A673 (cell line): ENCODE data around the gene ETV6. TPM values are rescaled to one million over a fixed set of nuclear protein-coding genes. Genes with fewer than 3 reads are reported as not detected.

Experiments
- BruUV-seq: library from RNA; stranded (reverse); fragments of 400-500 nt; replicated peaks from 2 replicates; lab custom pipeline; 2021; lab: Mats Ljungman, UMichigan
- CTCF ChIA-PET: fragments of 300-600 bp; sonication (Branson Sonifier 250); formaldehyde crosslinking; loops from one replicate; lab custom pipeline; 2022; ENCODE audit warnings: antibody characterized with exemption; lab: Charles Lee
- POLR2A ChIA-PET: fragments of 300-600 bp; sonication (Branson Sonifier 250); formaldehyde crosslinking; loops from one replicate; lab custom pipeline; 2022; ENCODE audit warnings: antibody characterized with exemption; ENCODE audit not compliant: low non-redundant PET; lab: Charles Lee
- DNase-seq: peaks from one replicate; pipeline ENCODE4 v3.0.0-alpha.2; 2015; ENCODE audit warnings: low spot score
- H3K27ac ChIP-seq: fragments of 200-600 bp; sonication (generic); 2 replicates; pipeline ENCODE4 v1.5.1; 2016; ENCODE audit warnings: mixed run types, low read depth, mild to moderate bottlenecking, mixed read lengths, antibody characterized with exemption, low read length; ENCODE audit not compliant: poor library complexity, severe bottlenecking
- H3K27me3 ChIP-seq: fragments of 200-600 bp; sonication (generic); replicated peaks from 2 replicates; pipeline ENCODE4 v1.6.1; 2017; ENCODE audit warnings: mixed run types, low read depth, mild to moderate bottlenecking, mixed read lengths, antibody characterized with exemption, low read length; ENCODE audit not compliant: insufficient read depth, poor library complexity
- H3K36me3 ChIP-seq: fragments of 200-600 bp; sonication (generic); 2 replicates; pipeline ENCODE4 v1.6.1; 2016; ENCODE audit warnings: mixed run types, mild to moderate bottlenecking, mixed read lengths, antibody characterized with exemption, low read length; ENCODE audit not compliant: insufficient read depth, poor library complexity, severe bottlenecking
- H3K4me1 ChIP-seq: fragments of 200-600 bp; sonication (generic); 2 replicates; pipeline ENCODE4 v1.6.1; 2017; ENCODE audit warnings: mixed run types, mild to moderate bottlenecking, mixed read lengths, antibody characterized with exemption, low read length; ENCODE audit not compliant: insufficient read depth, poor library complexity, severe bottlenecking
- H3K4me3 ChIP-seq: fragments of 200-600 bp; sonication (generic); 2 replicates; pipeline ENCODE4 v1.5.1; 2016; ENCODE audit warnings: low read depth, mixed run types, mild to moderate bottlenecking, mixed read lengths, low read length; ENCODE audit not compliant: poor library complexity, severe bottlenecking
- H3K9me3 ChIP-seq: fragments of 200-600 bp; sonication (generic); 2 replicates; pipeline ENCODE4 v1.6.1; 2016; ENCODE audit warnings: mixed run types, low read depth, mild to moderate bottlenecking, mixed read lengths, antibody characterized with exemption, low read length; ENCODE audit not compliant: poor library complexity, severe bottlenecking
- EZH2 ChIP-seq: fragments of 200-600 bp; sonication (generic); IDR thresholded peaks from 2 replicates; pipeline ENCODE4 v1.6.1; 2017; ENCODE audit warnings: borderline replicate concordance, low read depth, mild to moderate bottlenecking, mixed read lengths, antibody characterized with exemption, low read length; ENCODE audit not compliant: poor library complexity, severe bottlenecking
- intact Hi-C: fragments of 100-400 bp; cut with micrococcal nuclease; formaldehyde crosslinking; loops from one replicate; pipeline ENCODE4 v1.10.0; 2022; ENCODE audit not compliant: unreplicated experiment
- total RNA-seq: library from RNA; stranded (reverse); gene quantifications from 2 replicates; pipeline ENCODE4 v1.2.3, GENCODE V29; 2021
- TF ChIP-seq, protein P1 (sequence below): fragments of 300-800, 200-600 bp; sonication (generic); conservative IDR thresholded peaks from 2 replicates; pipeline ENCODE4 v1.5.1; 2017; ENCODE audit warnings: low read depth, mild to moderate bottlenecking, antibody characterized with exemption, low read length, moderate library complexity, mixed read lengths

Gene ETV6
- total RNA-seq, 1 experiment from 2014 or later, result 32.4 TPM

DNA sequence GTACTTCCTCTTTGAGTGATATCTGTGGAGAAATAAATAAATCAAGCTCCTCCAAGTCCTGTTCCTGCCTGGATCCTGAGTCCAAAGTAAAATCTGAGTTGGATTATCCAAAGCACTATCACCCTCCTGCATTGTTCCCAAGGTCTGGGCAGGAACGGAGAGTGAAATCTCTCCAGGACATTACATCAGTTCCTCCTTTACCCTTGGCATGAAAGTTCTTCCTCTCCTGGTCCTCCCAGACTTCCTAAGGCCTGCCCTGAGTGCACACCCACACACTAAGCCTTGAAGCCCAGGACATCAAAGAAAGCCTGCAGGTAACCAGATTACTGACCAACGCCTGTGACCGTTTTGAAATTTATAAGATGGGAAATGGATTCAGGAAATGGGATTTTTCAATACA, 214.5 kb downstream of the ETV6 start:
- ChIA-PET CTCF (no interaction called here), POLR2A (interaction anchor here (0.6 kb wide), 1 partner anchor 12 kb away, joined by 3 read pairs; no protein-coding TSS in a partner anchor)
- no TSS peak for BruUV-seq
- H3K27ac ChIP-seq, result peak overlapping the region; percentile 85
- no peaks in the 10 kb centered on the region for H3K36me3 ChIP-seq
- H3K27me3 ChIP-seq, result no peaks in the 10 kb centered on the region
- TF ChIP-seq, protein P1, sequence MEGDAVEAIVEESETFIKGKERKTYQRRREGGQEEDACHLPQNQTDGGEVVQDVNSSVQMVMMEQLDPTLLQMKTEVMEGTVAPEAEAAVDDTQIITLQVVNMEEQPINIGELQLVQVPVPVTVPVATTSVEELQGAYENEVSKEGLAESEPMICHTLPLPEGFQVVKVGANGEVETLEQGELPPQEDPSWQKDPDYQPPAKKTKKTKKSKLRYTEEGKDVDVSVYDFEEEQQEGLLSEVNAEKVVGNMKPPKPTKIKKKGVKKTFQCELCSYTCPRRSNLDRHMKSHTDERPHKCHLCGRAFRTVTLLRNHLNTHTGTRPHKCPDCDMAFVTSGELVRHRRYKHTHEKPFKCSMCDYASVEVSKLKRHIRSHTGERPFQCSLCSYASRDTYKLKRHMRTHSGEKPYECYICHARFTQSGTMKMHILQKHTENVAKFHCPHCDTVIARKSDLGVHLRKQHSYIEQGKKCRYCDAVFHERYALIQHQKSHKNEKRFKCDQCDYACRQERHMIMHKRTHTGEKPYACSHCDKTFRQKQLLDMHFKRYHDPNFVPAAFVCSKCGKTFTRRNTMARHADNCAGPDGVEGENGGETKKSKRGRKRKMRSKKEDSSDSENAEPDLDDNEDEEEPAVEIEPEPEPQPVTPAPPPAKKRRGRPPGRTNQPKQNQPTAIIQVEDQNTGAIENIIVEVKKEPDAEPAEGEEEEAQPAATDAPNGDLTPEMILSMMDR, result no peak
- TF ChIP-seq EZH2, result no peak
- peaks cover 42% of the 10 kb centered on the region for H3K4me1 ChIP-seq
- no peak for DNase-seq
- intact Hi-C loops, result no loop called here
- H3K9me3 ChIP-seq, result peaks cover 11% of the 10 kb centered on the region
- no peak overlapping the region for H3K4me3 ChIP-seq

DNA sequence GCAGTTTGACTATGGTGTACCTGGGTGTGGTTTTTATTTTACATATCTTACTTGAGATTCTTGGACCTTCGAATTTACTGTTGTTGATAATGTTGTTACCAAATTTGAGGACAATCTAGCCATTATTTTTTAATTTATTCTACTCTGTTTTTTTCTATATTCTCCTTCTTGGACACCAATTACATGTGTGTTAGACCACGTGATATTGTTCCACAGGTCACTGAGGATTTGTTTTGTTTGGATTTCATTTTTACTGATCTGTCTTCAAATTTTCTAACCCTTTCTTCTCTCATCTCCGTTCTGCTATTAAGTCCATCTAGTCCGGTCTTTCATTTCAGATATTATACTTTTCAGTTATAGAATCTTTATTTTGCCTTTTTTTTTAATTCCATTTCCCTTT, 216.3 kb downstream of the ETV6 start:
- TF ChIP-seq EZH2, result no peak
- TF ChIP-seq, protein P1, result no peak
- DNase-seq, result no peak
- no peaks in the 10 kb centered on the region for H3K27me3 ChIP-seq
- peaks cover 37% of the 10 kb centered on the region for H3K4me1 ChIP-seq
- no TSS peak for BruUV-seq
- H3K9me3 ChIP-seq, result peaks cover 11% of the 10 kb centered on the region
- H3K27ac ChIP-seq, result no peak overlapping the region
- H3K4me3 ChIP-seq, result no peak overlapping the region
- ChIA-PET POLR2A (no interaction called here), CTCF (no interaction called here)
- intact Hi-C loops, result no loop called here
- peaks cover 6% of the 10 kb centered on the region for H3K36me3 ChIP-seq

- Histone ChIP-seq H3K9me3 (peaks cover 11% of the 10 kb centered on the region), H3K36me3 (peaks cover 6% of the 10 kb centered on the region), H3K4me1 (peaks cover 16% of the 10 kb centered on the region), H3K4me3 (no peak overlapping the region), H3K27ac (no peak overlapping the region), H3K27me3 (no peaks in the 10 kb centered on the region)
- BruUV-seq, result no TSS peak
- POLR2A ChIA-PET, result no interaction called here
- no peak for TF ChIP-seq EZH2
- TF ChIP-seq, protein P1, result no peak
- intact Hi-C loops, result no loop called here
- DNase-seq, result no peak
- CTCF ChIA-PET, result no interaction called here
Observed at GRCh38 chr12:11868027-11868426, 218.6 kb downstream of the ETV6 start.
